ENCODE measurements around the gene RAB18. TPM values are rescaled to one million over a fixed set of nuclear protein-coding genes. Genes with fewer than 3 reads are reported as not detected.
"Not testable (repeated sequence)": the region's sequence is repeated elsewhere in the genome, so short reads cannot be mapped to it uniquely, and the experiment has no call there.

The RAB18 gene
- total and polyA plus RNA-seq, 8 donors = 7.5 to 57.7 (median 42.1) TPM

GRCh38 chr10:27503498-27504006 is 552 bp upstream of the RAB18 start:
- no peak for ATAC-seq
- Histone ChIP-seq H3K9me3 (no peaks in the 10 kb centered on the region), H3K36me3 (no peaks in the 10 kb centered on the region), H3K27me3 (no peaks in the 10 kb centered on the region), H3K27ac (peak overlapping the region in 3 of 4 donors; percentile 86 to 91 (median 89)), H3K4me1 (peaks cover 9 to 17% (median 15%) of the 10 kb centered on the region in 3 donors), H3K4me3 (peak overlapping the region in 2 of 4 donors; percentile 70 to 78)
- DNase-seq = no peak
- TF ChIP-seq CTCF (IDR thresholded peaks at IDR 0.05) = no peak
- WGBS, 2 donors = 46 to 50% methylated on average over 4 of the region's 4 CpGs
- FAIRE-seq = no peak
- intact Hi-C loops (cut with DNase I) = no loop called here

- FAIRE-seq (no peak), ATAC-seq (peak; percentile 15 to 44 (median 27)), DNase-seq (peak in 1 of 6 donors; percentile 19)
- peaks cover 9 to 25% (median 18%) of the 10 kb centered on the region in 3 donors for H3K4me1 ChIP-seq
- no peaks in the 10 kb centered on the region for H3K27me3 ChIP-seq
- WGBS, 2 donors = 0 to 1% methylated on average over 13 of the region's 13 CpGs
- TF ChIP-seq CTCF (IDR thresholded peaks at IDR 0.05) = no peak
- intact Hi-C loops (cut with DNase I) = no loop called here
- no peaks in the 10 kb centered on the region for H3K9me3 ChIP-seq
- H3K36me3 ChIP-seq = no peaks in the 10 kb centered on the region
- H3K4me3 ChIP-seq = peak overlapping the region; percentile 63 to 82 (median 74)
- H3K27ac ChIP-seq = peak overlapping the region; percentile 73 to 91 (median 88)
Measured at GRCh38 chr10:27504808-27505460, 830 bp downstream of the RAB18 start.

DNA sequence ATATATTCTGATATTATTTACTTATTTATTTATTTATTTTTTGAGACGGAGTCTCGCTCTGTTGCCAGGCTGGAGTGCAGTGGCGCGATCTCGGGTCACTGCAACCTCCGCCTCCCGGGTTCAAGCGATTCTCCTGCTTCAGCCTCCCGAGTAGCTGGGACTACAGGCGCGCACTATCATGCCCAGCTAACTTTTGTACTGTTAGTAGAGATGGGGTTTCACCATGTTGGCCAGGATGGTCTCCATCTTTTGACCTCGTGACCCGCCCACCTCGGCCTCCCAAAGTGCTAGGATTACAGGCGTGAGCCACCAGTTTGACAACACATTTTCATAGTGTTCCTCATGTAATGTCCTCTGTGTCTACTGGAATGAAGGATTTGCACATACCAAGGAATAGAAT is 1.4 kb downstream of the RAB18 start:
- H3K36me3 ChIP-seq; H3K9me3 ChIP-seq; DNase-seq; H3K27me3 ChIP-seq; ATAC-seq; FAIRE-seq; intact Hi-C loops (cut with DNase I): not testable (repeated sequence)
- peak overlapping the region in 3 of 4 donors; percentile 70 to 82 (median 78) for H3K4me3 ChIP-seq
- WGBS, 2 donors = 78 to 83% methylated on average over 15 of the region's 15 CpGs
- peaks cover 9 to 25% (median 23%) of the 10 kb centered on the region in 3 donors for H3K4me1 ChIP-seq
- peak overlapping the region in 2 of 4 donors; percentile 73 to 91 for H3K27ac ChIP-seq

GRCh38 chr10:27506280-27506679 is 2.2 kb downstream of the RAB18 start:
- DNase-seq (no peak), FAIRE-seq (no peak), ATAC-seq (no peak)
- Histone ChIP-seq H3K4me1 (peaks cover 9 to 25% (median 23%) of the 10 kb centered on the region in 3 donors), H3K9me3 (no peaks in the 10 kb centered on the region), H3K36me3 (peaks cover 0 to 3% (median 0%) of the 10 kb centered on the region in 3 donors), H3K27ac (no peak overlapping the region), H3K27me3 (no peaks in the 10 kb centered on the region), H3K4me3 (no peak overlapping the region)
- 62 to 77% methylated on average over 4 of the region's 4 CpGs for WGBS, 2 donors
- TF ChIP-seq CTCF (IDR thresholded peaks at IDR 0.05) = no peak
- intact Hi-C loops (cut with DNase I) = no loop called here

GRCh38 chr10:27512548-27512947 is 8.4 kb downstream of the RAB18 start:
- peaks cover 0 to 6% (median 0%) of the 10 kb centered on the region in 3 donors for H3K36me3 ChIP-seq
- TF ChIP-seq CTCF (IDR thresholded peaks at IDR 0.05) = no peak
- intact Hi-C loops (cut with DNase I) = no loop called here
- H3K4me3 ChIP-seq = no peak overlapping the region
- DNase-seq (no peak), ATAC-seq (no peak), FAIRE-seq (no peak)
- H3K4me1 ChIP-seq = peaks cover 0 to 10% (median 6%) of the 10 kb centered on the region in 3 donors
- no peaks in the 10 kb centered on the region for H3K27me3 ChIP-seq
- H3K27ac ChIP-seq = no peak overlapping the region
- no peaks in the 10 kb centered on the region for H3K9me3 ChIP-seq
- 60 to 62% methylated on average over 2 of the region's 2 CpGs for WGBS, 2 donors
